ENCODE data around the gene ZNF440.
"Not testable (repeated sequence)": the region's sequence is repeated elsewhere in the genome, so short reads cannot be mapped to it uniquely, and the experiment has no call there.

ZNF440 gene

DNA sequence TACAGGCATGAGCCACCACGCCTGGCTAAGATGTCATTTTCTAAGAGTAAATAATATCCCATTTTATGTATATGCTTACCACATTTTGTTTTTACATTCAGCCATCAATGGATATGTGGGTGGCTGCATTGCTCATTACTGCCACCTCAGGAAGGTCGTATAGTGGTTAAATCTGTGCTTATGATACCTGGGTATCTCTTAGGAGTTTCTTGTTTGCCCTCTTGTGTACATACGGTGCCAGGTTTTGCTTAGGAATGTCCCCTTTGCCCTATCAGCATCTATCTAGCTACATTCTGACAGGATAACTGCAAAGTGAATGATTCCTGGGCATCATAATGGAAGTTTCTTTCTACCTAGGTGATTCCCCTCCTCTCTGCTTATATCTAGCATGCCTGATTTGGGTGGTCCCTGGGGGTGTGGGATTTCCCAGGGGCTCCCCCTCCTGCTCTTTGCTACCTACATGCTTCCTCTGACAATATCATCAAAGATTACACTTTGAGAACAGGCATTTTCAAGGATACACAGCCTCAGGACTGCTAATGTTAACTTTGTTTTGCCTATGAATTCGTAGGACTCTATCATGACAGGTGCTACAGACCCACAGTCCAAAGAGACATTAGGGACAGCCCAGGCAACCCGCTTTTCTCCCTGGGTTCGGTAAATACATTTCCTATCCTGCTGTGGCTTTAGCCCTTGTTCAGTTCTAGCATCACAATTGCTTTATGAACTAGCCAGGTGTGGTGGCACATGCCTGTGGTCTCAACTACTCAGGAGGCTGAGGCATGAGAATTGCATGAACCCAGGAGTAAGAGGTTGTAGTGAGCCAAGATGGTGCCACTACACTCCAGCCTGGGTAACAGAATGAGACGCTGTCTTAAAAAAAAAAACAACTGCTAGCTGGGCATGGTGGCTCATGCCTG is 15.1 kb downstream of the ZNF440 start:
- DNase-seq: not testable (repeated sequence)

- DNase-seq: no peak
These were observed 18.3 kb downstream of the ZNF440 start for GRCh38 chr19:11832253-11832912.

DNA sequence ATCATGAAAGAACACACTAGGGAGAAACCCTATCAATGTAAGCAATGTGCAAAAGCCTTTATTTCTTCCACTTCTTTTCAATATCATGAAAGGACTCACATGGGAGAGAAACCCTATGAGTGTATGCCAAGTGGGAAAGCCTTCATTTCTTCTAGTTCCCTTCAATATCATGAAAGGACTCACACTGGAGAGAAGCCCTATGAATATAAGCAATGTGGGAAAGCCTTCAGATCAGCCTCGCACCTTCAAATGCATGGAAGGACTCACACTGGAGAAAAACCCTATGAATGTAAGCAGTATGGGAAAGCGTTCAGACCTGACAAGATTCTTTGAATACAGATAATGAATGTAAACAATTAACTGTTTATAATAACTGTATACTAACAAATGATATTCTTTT is 19.5 kb downstream of the ZNF440 start:
- no peak for DNase-seq

GRCh38 chr19:11835626-11836066 is 21.6 kb downstream of the ZNF440 start:
- DNase-seq: not testable (repeated sequence)

GRCh38 chr19:11843722-11844121 is 29.6 kb downstream of the ZNF440 start:
- no peak for DNase-seq

DNA sequence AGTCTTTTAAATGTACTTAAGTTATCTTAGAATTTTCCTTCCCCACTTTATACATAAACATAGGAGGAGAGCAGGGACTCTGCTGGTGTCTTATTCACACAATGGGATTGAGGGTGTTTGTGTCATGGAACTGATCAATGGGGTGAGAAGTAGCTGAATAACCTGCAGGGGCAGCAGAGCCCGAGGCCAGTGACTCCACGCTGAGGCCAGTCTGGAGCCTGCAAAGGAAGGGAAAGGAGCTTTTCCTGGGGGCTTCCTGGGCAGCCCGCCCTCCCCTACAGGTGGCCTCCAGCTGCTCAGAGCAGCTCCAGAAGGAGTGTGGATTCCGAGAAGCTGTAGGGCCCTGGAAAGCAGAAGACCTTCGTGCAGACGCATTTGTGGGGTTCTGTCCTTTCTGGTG is 33.5 kb downstream of the ZNF440 start:
- DNase-seq: not testable (repeated sequence)

DNA sequence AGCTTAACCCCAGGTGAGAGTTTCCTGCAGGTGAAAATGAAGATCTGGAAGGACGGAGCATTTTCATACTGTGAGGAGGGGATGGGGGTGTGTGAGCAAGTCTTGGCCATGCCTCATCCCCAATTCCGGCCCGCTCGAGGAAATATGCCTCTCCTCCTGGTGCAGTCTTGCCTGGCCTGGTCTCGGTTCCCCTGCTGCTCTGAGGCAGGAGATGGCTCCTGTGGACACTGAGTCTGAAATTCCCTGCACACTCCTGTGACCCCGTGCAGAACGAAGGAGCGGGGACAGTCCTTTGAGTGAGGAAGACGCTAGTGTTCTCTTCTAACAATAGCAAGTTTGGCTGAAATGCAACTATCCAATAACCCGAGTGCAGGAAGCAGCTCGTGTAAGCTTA is 34.1 kb downstream of the ZNF440 start:
- DNase-seq: no peak

DNA sequence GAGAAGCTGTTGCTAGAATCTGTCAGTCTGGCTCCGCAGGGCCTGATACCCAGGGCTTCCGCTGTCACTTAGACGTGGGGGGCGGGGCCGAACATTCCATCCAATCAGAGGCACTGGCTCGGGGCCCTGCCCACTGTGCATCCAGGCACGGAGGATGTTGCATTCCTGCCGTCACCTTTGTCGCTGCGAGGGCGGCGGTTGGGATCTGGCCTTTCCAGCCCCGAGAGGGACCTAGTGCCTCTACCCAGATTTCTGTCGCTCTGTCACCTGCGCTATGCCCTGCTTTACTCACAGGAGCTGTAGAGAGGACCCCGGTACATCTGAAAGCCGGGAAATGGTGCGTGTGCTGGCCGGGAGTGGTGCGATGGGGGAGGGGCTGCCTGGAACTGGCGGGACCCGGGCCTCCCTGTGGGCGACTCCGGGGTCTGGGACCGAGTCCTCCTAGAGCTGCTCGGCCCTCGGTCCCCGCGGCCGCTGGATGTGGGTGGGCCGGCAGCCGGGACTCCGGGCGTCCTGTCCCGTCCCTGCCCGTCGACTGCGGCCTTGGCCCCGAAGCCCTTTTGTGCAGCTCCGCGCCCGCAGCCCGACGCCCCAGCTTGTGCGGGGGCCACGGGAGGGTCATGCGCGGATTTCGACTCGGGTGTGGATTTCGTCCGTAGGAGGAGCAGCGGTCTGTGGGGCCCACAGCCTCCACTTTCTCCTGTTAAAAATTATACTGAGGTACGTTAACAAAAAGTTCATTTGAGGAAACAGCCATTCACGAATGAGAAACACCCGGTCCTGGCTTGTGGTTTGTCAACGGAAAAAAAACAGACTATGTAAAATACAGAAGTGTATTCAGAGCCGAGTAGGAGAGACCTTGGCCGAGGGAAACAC is 34.8 kb downstream of the ZNF440 start, which contains the start of gene ZNF439:
Gene ZNF439, plus strand, starts transcription at position 133 of the 876 bp plus-strand sequence. Its CDS starts 142 bp downstream, at position 275.
- DNase-seq: peak; percentile 88

- not testable (repeated sequence) for DNase-seq
These were observed 36.2 kb downstream of the ZNF440 start for GRCh38 chr19:11850289-11850688.

DNA sequence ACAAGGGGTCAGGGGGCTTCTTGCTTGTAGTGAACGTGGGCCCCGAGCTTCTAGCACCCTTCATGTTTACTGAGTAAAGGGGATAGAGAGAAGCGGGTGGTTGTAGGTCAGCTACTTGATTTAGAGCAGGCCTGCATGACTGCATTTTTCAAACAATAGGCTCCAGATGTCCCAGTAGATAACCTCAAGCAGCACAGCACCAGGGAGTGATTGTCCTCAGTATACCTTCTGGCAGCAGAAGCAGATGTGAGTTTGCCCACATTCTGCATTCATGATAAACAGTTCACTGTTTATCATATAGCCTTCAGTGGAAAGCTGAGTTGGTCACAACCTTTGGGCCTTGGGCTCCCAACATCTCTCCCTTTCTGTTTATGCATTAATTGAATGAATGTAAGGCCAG is 39.3 kb downstream of the ZNF440 start:
- no peak for DNase-seq

- no peak for DNase-seq
These were observed 42.6 kb downstream of the ZNF440 start for GRCh38 chr19:11856596-11857250.

- DNase-seq: no peak
These were observed 46.6 kb downstream of the ZNF440 start for GRCh38 chr19:11860721-11861120.

DNA sequence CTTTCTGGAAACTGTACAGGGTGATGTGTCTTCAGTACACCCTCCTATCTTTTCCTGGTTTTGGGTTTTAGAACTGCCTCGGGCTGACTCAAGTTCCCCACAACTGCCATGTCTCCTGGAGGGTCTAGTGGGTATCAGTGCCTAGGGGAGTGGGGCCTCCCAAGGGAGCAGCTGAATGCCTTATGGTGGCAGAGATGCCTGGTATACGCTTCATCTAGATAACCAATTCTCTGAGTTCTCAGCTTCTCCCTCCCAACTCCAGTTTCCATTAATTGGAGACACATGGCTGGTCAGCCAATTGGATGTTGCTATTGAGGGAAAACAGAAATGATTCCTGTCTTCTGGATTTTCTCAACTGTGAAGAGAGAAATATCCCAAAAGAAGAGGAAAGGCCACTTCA is 47.2 kb downstream of the ZNF440 start:
- no peak for DNase-seq

DNA sequence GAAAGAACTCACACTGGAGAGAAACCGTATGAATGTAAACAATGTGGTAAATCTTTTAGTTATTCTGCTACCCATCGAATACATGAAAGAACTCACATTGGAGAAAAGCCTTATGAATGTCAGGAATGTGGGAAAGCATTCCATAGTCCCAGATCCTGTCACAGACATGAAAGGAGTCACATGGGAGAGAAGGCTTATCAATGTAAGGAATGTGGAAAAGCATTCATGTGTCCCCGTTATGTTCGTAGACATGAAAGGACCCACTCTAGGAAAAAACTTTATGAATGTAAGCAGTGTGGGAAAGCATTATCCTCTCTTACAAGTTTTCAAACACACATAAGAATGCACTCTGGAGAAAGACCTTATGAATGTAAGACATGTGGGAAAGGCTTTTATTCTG is 53.7 kb downstream of the ZNF440 start:
- DNase-seq: not testable (repeated sequence)

- no peak for DNase-seq
These were observed 54.1 kb downstream of the ZNF440 start for GRCh38 chr19:11868188-11868587.

DNA sequence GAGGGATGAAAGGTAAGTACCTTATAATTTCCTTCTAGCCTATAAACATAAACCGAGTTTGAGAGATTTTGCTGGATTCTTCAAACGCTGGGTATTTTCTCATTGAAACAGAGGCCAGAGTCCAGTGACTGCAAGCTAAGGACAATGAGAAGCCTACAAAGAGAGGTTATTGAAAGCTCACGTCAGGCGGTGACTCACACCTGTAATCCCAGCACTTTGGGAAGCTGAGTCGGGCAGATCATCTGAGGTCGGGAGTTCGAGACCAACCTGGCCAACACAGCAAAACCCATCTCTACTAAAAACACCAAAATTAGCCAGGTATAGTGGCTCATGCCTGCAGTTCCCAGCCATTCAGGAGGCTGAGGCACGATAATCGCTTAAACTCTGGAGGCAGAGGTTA is 58.6 kb downstream of the ZNF440 start:
- DNase-seq: no peak

- no peak for DNase-seq
These were observed 59.7 kb downstream of the ZNF440 start for GRCh38 chr19:11873762-11874161.

DNA sequence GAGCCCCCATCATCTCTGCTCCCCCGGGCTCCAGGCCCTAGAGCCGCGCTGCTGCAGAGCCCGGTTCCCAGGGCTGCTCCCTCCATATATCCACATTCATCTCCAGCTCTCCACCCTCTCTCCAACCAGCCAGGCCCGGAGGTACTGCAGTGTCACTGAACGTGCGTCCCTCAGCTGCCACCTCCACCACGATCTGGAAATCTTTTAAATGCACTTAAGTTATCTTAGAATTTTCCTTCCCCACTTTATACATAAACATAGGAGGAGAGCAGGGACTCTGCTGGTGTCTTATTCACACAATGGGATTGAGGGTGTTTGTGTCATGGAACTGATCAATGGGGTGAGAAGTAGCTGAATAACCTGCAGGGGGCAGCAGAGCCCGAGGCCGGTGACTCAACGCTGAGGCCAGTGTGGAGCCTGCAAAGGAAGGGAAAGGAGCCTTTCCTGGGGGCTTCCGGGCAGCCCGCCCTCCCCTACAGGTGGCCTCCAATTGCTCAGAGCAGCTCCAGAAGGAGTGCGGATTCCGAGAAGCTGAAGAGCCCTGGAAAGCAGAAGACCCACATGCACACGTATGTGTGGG is 65.7 kb downstream of the ZNF440 start:
- DNase-seq: not testable (repeated sequence)

DNA sequence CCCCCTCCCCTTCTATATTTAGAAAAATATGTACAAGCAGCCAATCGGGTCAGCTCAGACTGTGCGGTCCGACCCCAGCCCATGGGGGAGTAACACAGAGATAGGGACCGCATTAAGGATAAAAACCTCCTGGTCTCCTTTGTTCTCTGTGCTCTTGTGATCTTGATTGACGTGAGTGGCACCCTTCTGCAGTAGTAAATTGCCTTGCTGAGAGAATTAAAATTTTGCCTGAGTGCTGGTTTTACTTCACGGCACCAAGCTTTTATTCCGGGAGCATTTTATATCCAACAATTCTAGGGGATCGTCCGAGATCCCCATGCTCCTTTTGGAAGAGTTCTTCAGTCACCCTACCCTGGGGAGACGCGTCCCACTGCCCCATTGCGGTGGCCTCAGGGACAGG is 66.5 kb downstream of the ZNF440 start:
- no peak for DNase-seq

DNA sequence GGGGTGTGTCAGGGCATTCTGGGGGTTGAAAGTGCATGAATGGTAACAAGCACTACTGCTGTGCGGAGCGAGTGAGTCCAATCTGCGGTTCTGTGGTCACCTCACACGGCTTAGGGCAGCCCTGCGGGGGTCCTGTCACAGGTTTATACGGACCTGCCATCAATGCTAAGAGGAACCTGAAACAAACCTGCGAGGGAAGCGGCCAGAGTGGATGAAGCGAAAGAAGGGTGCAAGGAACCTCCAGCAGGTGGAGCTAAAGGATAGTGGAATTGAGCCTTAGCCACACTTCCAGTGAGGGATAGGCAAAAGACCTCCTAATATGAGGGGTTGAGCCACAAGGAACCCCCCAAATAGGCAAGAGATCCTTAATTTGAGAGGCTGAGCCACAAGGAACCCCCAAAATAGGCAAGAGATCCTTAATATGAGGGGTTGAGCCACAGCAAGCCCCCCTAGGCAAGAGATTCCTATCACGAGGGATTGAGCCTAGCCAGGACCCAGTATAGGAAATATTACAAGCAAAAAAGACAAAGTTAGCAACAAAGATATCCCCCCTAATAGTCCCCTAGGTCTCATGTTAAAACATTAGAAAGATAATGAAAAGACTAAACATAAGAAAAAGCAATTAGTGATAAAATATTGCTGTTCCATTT is 67.2 kb downstream of the ZNF440 start:
- peak; percentile 61 for DNase-seq

GRCh38 chr19:11882606-11883005 is 68.5 kb downstream of the ZNF440 start:
- no peak for DNase-seq

Data from NCI-H1105 treated with DMSO at 0.1 percent for 48 hours (cell line).